Fibroblast of skin of right quadriceps (primary cell): ENCODE data around the gene HHEX.

ENCODE experiments used
- DNase-seq: peaks from one replicate; pipeline ENCODE4 v3.0.0-alpha.2; 2013

Gene HHEX

GRCh38 chr10:92695679-92696605, 6.2 kb downstream of the HHEX start:
- DNase-seq: peak; percentile 28

DNA sequence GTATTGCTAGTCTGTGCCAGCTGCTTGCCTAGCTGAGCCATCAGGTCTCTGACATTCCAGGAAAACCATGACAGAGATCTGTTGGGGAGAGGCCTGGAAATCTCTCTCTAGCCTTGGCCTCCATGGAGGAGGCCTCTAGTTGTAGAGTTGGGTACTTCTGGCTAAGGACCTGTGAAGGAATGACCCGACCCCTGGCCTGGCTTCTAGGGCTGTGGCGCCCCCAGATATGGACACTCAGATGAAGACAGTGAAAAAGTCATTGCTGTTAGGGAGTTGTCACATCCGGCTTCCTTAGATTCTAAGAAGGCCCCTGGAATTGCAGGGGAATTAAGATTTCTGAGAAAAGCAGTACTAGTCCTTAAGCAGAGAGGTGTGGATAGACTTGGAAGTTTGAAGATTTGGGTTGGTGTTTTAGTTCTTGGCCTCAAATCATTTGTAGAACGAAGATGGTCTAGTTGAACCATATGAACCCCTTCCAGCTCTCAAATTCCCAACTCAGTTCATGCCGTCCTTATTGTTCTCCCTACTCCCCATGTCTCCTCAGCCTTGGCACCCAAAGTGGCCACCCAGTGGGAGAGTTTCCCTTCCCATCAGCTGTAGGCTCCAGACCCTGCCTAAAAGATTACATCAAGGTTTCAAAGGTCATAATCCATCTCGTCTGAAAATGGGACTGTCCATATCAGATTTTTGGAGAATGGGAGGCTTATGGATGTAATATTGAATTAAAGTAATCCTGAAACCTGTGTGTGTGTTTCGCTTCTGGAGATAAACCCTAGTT, 7.0 kb downstream of the HHEX start:
- no peak for DNase-seq

DNA sequence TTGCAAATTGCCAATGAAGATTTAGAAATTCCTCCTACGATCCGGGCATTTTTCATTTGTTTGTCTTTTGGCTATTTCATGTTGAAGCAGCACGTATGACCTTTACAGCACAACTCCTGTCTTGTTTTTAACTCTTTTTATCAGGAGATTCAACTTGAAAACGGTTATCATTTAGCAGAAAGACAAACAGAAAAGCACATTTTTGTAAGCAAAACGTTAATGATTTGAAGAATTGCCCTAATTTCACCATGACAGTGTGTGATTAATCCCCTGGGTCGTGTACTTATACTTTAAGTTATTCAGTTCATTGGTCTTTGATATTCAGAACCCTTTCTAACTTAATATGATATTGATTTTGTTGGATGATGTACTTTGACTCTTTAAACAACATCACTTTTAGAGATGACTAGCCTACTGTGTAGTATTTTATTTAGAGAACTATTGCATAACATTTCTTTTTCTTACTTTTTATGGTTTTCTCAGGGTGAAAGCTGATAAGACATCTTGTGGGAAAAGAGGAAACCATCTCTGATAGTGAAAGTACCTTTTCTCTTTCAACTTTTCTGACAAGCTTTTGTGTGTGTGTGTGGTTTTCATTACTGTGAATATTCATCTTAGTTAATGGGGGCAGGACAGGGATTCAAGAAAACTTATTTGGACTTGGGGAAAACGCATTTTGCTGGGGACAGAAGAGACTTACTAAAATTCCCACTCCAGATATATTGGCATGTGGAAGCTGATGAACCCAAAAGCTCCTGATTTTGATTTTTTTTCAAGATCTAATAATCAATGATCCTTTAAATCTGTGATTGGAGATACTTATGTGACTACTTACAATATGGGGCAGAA, 8.1 kb downstream of the HHEX start:
- DNase-seq: no peak

DNA sequence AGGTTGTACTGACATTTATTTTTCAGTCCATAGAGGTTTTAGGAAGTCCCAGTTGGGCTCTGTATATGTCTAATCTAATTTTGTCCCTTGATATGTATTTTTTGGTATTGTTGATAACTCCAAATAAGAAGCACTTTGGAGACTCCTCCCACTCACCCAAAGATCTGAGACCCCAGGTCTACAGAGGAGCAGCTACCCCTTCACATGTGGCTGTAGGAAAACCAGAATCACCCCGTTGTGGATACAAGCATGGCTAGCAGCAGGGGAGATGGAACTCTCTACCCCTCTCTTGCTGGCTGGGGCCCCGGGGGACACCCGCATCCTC, 9.4 kb downstream of the HHEX start:
- no peak for DNase-seq

GRCh38 chr10:92699518-92700381, 10.0 kb downstream of the HHEX start:
- peak; percentile 55 for DNase-seq

DNA sequence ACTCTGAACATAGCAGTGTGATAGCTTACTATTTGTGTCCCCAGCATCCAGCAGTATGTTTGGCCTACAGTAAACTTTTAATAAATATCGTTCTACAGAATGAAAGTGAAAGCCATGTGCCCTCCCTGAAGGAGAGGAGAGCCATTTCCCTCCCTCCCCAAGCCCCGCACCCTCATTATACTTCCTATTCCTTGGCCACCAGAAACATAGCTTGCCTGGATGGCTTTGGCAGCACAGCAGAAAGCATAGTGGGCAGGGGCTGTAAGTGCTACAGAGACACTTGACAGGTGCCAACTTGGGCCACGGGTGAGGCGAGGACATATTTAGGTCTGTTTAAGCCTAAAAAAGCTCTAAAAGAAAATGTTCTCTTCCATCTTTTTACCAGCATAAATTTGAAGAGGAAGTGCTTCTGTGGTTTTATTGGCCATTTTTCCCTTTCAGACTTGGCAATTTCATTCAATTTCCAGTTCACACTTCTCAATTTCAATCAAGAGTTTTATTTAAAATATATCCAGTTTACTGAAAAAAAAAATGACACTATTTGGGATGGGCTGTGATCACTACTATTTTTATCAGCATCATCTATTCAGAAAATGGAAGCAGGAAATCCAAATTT, 12.7 kb downstream of the HHEX start:
- no peak for DNase-seq

GRCh38 chr10:92712016-92712889, 22.5 kb downstream of the HHEX start:
- DNase-seq: no peak

DNA sequence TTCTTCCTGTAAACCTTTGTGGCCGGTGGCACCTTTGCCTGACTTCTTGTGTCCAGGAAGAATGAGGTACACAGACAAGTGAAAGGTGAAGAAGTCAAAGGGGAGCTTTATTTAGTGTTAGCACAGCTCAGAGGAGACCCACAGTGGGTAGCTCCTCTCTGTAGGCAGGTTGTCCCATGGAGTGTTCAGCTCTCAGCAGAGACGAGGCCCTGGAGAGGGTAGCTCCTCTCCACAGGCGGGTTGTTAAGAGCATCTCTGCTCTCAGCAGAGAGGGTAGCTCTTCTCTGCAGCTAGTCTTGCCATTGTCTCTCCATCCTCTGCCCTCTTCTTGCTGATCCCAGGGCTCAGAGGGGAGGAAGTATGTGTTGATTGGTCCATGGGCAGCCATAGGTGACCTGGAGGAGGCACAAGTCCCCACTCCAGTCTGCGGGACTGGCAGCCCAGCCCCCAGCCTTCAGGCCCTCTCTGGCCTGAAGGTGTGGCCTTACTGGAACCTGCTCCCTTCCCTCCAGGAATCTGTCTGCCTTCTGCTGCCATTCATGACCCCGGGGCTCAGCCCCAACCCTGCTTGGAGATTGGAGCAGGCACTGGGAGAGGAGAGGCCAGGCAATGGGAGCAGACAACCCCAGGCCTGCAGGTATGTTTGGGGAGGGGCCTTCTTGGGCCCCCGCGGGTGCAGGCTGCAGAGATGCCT, 24.5 kb downstream of the HHEX start:
- no peak for DNase-seq

DNA sequence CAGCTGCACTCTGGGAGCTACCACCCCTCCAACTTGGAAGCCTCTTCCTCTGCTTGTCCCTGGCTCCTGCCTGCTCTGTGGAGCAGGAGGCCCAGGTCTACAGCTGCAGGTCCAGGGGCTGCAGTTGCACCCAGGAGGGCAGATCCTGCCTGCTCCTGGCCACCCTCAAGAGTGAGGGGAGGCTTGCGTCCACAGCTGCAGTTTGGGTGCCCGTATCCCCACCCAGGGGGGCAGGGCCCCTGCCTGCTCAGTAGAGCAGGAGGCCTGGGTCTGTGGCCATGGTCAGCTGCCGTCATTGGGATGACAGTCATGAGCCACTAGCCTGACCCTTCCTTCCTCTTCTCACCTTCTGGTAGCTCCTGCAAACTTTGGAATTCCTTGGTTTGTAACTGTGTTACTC, 25.1 kb downstream of the HHEX start:
- DNase-seq: no peak

DNA sequence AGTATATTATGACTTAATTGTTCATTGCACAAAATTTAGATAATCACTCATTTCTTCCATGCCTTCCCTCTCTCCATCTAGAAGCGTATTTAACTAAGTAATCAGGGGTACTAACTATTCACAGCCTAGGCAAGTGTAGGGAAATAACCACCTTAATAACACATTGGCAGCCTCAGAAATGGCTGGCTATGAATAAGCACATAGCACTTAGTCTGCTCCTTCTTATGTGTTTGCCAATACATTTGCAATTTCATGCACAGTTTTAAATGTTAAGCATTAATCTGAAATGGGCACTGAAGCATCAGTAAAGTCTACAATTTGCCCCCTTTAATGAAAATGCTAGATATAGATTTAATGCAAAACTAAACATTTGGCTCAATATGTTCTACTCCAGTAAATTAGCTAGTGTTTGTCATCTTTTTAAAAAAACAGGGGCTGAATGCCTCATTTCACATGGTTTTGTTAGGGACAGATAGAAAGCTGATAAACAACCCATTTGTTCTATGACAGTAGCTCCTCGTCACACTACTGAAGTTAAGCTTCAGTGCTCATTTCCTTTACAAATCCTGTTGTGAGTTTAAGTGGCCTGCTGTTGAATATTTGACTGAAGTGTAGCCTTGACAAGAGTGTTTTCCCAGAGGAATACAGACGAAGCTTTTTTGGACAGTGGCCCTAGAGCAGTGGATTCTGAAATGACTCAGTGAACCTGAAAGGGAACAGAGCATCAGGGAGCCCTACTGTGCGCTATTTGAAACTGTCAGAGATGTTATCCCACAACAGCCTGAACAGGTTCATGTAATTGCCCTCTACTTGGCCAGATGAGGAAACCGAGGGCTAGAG, 30.5 kb downstream of the HHEX start:
- no peak for DNase-seq

- no peak for DNase-seq
Observed at GRCh38 chr10:92720831-92721165, 31.0 kb downstream of the HHEX start.

DNA sequence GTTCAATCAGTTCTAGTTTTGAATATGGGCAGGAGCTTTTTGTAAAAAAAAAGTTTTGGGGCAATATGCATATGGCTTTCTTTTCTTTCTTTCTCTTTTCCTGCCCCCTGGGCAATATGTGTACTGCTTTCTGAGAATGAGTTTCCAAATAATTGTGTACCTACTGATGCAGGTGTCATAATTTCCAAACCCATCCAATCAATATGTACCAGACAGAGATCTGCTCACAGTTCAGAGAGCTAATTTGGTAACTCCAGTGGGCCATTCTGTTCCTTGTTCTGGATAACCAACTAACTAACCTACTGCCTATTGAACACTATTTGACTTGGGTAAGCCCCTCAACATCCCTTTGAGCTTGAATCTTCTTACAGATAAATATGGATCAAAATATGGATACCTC, 32.6 kb downstream of the HHEX start:
- no peak for DNase-seq

DNA sequence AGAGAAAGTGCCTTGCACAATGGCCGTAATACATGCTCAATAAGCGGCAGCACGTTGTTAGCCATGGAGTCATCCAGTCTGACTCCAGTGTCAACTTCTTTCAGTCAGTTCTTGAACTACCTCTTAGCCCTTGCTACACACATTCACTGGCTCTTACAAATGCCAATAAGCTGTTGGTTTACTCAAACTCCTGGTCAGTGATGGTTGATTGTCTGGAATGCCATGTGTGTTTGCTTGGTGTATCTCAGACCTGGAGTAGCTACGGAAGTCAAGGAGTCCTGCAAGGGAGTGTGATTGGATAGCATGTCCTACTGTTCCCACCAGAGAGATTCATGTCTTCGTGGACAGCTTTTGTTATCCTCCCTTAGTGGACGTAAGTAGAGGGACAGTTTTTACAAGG, 37.4 kb downstream of the HHEX start:
- no peak for DNase-seq

DNA sequence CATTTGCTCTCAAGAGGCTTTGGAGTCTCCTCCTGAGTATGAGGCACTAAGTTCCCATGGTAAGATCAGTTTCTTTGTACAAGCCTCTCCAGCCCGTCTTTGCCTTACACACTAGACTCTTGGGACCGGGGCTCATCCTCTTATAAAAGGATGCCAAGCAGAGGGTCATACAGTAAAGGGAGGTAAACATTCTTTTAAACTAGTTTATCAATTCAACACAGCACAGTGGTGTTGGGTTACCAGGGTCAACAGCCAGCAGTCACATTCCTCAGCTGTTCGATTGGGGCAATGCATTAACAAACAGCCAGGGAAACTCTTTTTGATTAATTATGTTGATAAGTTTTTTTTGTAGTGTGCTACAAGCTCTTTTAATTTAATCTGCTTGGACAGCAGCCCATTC, 37.8 kb downstream of the HHEX start:
- DNase-seq: no peak

GRCh38 chr10:92729886-92730285, 40.1 kb downstream of the HHEX start:
- no peak for DNase-seq

DNA sequence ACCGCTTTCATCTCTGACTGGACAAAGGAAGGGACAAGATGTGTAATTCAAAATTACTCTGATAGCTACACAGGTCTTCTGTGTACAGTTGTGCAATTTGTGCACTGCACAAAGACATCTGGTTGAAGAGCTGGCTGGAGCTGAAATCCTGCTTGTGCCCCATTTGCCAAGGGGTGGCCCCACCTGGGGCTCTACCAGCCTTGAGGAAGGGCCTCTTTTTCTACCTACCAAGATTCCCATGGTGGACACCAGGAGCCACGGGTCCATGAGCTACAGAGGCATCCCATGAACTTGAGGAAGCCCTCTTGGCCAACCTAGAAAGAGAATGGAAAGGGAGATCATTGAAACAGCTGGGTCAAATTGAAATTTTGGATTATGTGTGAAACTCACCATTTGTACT, 43.2 kb downstream of the HHEX start:
- DNase-seq: no peak

- no peak for DNase-seq
Observed at GRCh38 chr10:92734301-92734700, 44.5 kb downstream of the HHEX start.

GRCh38 chr10:92735938-92736337, 46.2 kb downstream of the HHEX start:
- no peak for DNase-seq

- DNase-seq: no peak
Observed at GRCh38 chr10:92737484-92737883, 47.7 kb downstream of the HHEX start.
